HG02885 (cell line): ENCODE results near the gene SUMF1.
A peak's percentile ranks its signal among the peaks of the same experiment; 100 is the strongest.
"Not testable (repeated sequence)": the region's sequence is repeated elsewhere in the genome, so short reads cannot be mapped to it uniquely, and the experiment has no call there.

Experiments used
- ATAC-seq: cut with Tn5 transposase; IDR thresholded peaks from one replicate; pipeline ENCODE4 v1.9.1; 2021; ENCODE audit warnings: mild to moderate bottlenecking; ENCODE audit not compliant: unreplicated experiment, poor library complexity

The SUMF1 gene

GRCh38 chr3:4351164-4351855 lies 115.8 kb downstream of the SUMF1 start:
- peak; percentile 42 for ATAC-seq

GRCh38 chr3:4350789-4351163 lies 116.3 kb downstream of the SUMF1 start:
- ATAC-seq = peak; percentile 91

DNA sequence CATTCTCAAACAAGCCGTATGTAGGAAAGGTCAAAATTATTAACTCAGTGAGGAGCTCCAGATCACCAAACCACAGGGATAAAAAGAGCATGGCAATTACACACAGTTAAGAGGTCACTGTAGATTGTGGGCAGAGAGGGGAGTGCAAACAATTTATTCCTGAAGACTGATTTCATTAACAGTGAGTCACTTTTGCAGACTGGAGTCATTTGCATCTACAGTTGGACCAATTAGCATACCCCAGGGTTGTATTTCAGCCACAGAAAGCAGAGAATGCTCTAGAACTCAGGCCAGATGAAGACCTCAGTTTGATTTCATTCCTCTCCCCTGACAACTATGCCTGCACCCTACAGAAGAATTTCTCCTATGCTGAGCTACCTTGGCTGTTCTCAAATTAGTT lies 123.8 kb downstream of the SUMF1 start:
- no peak for ATAC-seq

GRCh38 chr3:4341336-4341675 lies 125.8 kb downstream of the SUMF1 start:
- ATAC-seq = no peak

GRCh38 chr3:4340411-4341335 lies 126.4 kb downstream of the SUMF1 start:
- ATAC-seq = no peak

- no peak for ATAC-seq
Observed at GRCh38 chr3:4340077-4340410, 127.0 kb downstream of the SUMF1 start.

- ATAC-seq = no peak
Observed at GRCh38 chr3:4338751-4339150, 128.3 kb downstream of the SUMF1 start.

GRCh38 chr3:4336850-4337546 lies 130.1 kb downstream of the SUMF1 start:
- no peak for ATAC-seq

- no peak for ATAC-seq
Observed at GRCh38 chr3:4335840-4336562, 131.1 kb downstream of the SUMF1 start.

DNA sequence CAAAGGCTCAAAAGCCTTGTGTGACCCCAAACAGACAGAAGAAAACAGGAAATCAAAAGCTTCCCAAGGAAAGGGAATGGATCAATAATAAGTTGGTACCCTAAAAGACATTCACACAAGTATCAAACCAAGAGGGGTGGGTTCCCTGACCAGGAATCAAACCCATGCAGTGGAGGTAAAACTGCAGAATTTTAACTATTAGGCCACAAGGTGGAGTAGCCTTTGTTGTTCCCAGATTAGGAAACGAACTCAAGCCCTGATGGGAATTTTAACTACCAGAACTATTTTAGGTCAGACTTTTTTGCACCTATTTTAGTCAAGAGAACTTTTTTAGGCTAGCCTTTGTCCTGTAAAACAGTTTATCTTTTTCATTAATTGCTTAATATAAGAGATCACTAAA lies 132.5 kb downstream of the SUMF1 start:
- ATAC-seq = no peak

DNA sequence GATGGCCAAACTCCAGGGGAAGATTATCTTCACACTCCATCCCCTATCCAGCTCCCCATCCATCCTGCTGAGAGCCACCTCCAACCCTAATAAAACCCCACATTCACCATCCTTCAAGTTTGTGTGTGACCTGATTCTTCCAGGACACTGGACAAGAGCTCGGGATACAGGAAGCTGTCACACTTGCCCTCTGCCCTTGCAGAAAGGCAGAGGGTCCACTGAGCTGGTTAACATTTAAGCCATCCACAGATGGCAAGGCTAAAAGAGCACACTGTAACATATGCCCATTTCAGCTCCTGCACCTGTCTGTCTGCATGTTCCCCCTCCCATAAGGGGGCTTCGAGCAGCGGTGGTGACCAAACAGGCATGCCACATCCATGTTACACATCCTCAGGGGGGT lies 134.1 kb downstream of the SUMF1 start:
- no peak for ATAC-seq

DNA sequence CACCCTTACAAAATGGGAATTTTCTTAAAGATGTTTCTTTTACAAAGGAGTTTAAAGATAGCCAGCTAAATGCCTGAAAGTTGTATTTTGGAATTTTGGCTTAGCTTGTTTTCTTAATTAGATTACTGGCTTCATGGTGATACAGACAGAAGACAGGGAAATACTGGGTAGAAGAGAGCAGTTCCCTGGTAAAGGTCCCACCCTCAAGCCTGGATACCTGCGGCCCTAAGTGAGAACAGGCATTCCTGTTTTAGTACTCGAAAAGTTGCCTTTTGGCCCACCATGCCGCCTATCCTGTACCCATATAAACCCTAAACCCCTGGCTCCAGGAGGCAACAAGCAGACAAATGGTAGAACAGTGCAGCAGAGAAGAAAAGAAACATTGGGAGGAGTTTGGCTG lies 134.5 kb downstream of the SUMF1 start:
- no peak for ATAC-seq

GRCh38 chr3:4332111-4332510 lies 135.0 kb downstream of the SUMF1 start:
- no peak for ATAC-seq

DNA sequence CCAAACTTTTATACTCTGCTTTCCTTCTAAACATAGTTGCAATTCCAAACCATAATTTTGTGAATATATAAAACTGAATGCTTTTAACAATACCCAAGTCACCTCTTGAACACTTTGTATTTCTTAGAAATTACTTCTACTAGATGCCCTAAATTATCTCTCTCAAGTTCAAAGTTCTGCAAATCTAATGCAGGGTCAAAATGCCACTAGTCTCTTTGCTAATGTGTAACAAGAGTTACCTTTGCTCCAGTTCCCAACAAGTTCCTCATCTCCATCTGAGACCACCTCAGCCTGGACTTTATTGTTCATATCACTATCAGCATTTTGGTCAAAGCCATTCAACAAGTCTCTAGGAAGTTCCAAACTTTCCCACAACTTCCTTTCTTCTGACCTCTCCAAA lies 137.3 kb downstream of the SUMF1 start:
- not testable (repeated sequence) for ATAC-seq

- no peak for ATAC-seq
Observed at GRCh38 chr3:4326868-4327267, 140.2 kb downstream of the SUMF1 start.

DNA sequence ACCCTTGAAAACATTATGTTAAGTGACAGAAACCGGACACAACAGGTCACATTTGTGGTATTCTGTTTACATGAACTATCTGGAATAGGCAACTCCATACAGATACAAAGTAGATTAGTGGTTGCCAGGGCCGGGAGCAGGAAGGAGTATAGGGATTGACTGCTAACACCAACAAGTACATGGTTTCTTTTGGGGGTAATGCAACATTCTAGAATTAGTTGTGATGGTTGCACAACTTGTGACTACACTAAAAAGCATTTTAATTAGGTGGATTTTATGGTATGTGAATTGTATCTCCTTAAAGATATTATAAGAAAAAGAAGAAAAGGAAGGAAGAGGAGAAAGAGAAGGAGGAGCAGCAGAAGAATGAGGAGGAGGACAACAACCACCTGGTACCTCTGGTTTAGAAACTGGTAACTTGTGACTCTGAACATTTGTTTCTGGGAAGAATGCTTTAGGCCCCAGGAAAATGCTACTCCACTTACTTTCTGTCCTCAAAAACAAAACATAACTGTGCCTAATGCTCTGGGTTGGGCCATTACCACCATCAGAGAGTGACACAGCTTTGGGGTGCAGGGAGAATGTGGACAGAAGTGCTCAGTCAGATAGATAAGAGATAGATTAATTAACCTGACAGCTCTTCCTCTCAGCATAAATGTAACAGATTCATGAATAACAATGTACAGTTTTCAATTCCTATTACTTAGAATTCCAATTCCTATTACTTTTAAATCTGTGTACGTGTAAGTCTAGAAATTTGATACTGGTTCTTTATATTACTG lies 143.6 kb downstream of the SUMF1 start:
- ATAC-seq = no peak

DNA sequence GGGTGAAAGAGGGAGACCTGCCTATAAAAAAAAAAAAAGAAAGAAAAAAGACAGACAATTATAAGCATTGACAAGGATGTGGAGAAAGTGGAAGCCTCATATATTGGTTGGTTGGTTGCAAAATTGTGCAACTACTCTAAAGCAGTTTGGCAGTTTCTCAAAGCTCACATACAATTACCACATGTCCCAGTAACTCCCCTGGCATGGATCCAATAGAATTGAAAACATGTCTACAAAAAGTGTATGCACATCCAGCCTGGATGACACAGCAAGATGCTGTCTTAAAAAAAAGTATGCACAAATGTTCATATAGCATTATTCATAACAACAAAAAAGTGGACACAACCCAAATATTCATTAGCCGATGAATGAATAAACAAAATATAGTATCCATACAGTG lies 144.4 kb downstream of the SUMF1 start:
- ATAC-seq = no peak

DNA sequence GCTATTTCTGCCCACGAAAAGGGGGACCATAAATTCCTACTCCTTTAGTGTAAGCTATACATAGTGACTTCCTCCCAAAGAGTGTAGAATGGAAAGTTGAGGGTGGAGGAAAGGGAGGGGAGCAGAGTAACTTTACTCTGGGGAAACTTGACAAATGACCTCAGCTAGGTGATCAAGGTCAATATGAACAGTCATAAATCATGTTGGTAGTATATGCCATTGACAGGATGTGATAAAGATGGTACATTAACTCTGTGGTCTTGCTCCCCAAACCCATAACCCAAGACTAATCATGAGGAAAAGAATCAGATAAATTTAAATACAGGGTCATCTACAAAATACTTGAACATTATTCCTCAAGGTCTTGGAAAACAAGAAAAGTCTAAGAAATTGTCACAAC lies 145.3 kb downstream of the SUMF1 start:
- ATAC-seq = no peak

- no peak for ATAC-seq
Observed at GRCh38 chr3:4320096-4320911, 146.8 kb downstream of the SUMF1 start.
